GM12891 (cell line): Measurements from ENCODE around the gene CIITA.

Experiments used
- DNase-seq: peaks from one replicate; pipeline ENCODE4 v3.0.0; 2011; ENCODE audit warnings: low spot score; ENCODE audit not compliant: insufficient read length
- FAIRE-seq: peaks from 2 replicates; lab custom pipeline; 2011; peaks lifted over from hg19 to GRCh38; lab: Jason Lieb, UNC
- PAX5 ChIP-seq: IDR thresholded peaks from 2 replicates; pipeline ENCODE4 v1.6.1; 2011; ENCODE audit warnings: low read length, moderate library complexity, mild to moderate bottlenecking; ENCODE audit not compliant: insufficient read depth, severe bottlenecking
- POLR2A ChIP-seq: IDR thresholded peaks from 2 replicates; pipeline ENCODE4 v1.6.1; 2011; ENCODE audit warnings: low read depth, low read length, control low read depth
- POLR2AphosphoS5 ChIP-seq: IDR thresholded peaks from 2 replicates; pipeline ENCODE4 v1.6.1; 2011; ENCODE audit warnings: low read depth, low read length, control low read depth
- POU2F2 ChIP-seq: IDR thresholded peaks from 2 replicates; pipeline ENCODE4 v1.6.1; 2011; ENCODE audit warnings: low read depth, mild to moderate bottlenecking, control low read depth, low read length, moderate library complexity
- SPI1 ChIP-seq: IDR thresholded peaks from 2 replicates; pipeline ENCODE4 v1.6.1; 2011; ENCODE audit warnings: low read depth, low read length, control low read depth
- TAF1 ChIP-seq: IDR thresholded peaks from 2 replicates; pipeline ENCODE4 v1.6.1; 2011; ENCODE audit warnings: low read depth, low read length, control low read depth

CIITA gene

GRCh38 chr16:10979717-10980601, 103.0 kb downstream of the CIITA start:
- DNase-seq (no peak), FAIRE-seq (no peak)
- TF ChIP-seq POLR2A (no peak), POLR2AphosphoS5 (no peak), PAX5 (no peak), TAF1 (no peak), POU2F2 (no peak), SPI1 (no peak)

GRCh38 chr16:10980813-10981212, 103.8 kb downstream of the CIITA start:
- TF ChIP-seq SPI1: no peak
- TF ChIP-seq POLR2A: no peak
- no peak for TF ChIP-seq TAF1
- TF ChIP-seq POU2F2: no peak
- TF ChIP-seq PAX5: no peak
- no peak for TF ChIP-seq POLR2AphosphoS5
- FAIRE-seq: no peak

DNA sequence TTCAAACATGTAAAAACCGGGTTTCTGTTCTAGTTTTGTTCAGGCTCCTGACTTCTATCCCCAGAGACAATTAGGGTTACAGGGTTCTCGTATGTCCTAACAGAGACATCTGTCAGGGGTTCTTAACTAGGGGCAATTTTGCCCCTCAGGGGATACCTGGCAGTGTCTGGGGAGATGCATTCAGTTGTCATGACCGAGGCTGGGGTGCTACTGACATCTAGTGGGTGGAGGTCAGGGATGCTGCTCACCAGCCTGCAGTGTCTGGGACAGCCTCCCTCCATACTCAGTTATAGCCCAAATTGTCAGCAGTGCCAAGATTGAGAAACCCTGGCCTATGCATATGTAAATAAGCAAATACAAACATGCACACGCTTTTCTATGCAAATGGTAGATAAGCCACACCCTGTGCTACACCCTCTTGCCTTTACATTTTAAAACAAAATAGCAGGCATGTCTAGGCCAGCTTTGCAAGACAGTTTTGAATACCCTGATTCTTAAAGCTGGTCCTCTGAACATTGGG, 104.8 kb downstream of the CIITA start:
- TF ChIP-seq POU2F2 (peak; percentile 99), PAX5 (no peak)
- FAIRE-seq: peak; percentile 86
- DNase-seq: no peak

More at GRCh38 chr16:10980813-10981212, 103.8 kb downstream of the CIITA start:
- no peak for DNase-seq

DNA sequence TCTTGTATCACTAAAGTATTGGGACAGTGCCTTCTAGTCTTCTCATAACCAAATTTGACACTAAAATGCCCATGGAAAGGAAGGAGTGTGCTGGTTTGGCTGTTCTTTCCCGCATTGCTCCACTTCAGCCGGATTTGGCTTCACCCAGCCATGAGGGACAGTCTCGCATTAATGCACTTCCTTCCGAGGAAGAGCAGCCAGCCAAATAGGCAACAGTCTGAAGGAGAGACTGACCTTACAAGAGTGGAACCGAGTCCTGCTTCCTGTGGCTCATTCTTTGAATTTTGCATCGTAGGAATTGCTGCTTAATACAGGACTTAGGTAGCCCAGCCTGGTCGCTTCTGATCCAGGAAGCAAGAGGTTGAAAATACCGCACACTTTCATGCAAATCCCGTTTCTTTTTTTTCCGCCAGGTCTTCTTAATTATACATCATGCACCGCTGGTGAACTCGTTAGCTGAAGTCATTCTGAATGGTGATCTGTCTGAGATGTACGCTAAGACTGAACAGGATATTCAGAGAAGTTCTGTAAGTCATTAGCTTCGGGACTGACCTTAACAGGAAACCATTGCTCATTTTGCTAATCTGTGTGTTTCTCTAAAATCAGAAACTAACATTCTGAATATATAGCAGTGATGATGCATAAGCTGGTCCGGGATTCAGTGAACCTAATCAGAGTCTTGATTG, 105.6 kb downstream of the CIITA start:
- peak; percentile 35 for FAIRE-seq
- TF ChIP-seq PAX5: no peak
- no peak for TF ChIP-seq SPI1
- TF ChIP-seq POU2F2: peak; percentile 63
- DNase-seq: no peak

GRCh38 chr16:10983159-10983558, 106.2 kb downstream of the CIITA start:
- FAIRE-seq (peak; percentile 31), DNase-seq (no peak)
- TF ChIP-seq POLR2A (no peak), TAF1 (no peak), PAX5 (no peak), SPI1 (no peak), POU2F2 (no peak)

DNA sequence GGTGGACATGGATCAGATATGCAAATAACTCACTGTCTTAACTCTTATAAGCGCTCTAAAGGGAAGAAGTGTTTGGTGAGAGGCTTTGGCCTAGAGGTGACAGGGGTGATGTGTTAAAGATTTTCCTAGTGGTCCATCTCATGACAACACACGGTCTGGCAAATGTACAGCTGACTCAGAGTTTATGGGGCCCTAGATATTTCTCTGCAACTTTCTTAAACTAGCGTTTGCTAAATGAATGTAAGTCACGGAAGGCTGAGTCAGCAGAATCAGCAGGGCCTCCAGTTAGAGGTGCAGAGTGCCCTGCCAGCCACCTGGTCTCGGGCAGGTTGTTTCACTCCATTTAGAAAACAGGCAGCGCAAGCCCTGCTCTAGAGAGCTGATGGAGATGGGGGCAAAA, 107.5 kb downstream of the CIITA start:
- FAIRE-seq: no peak
- TF ChIP-seq PAX5 (no peak), SPI1 (no peak), POLR2AphosphoS5 (no peak), TAF1 (no peak), POLR2A (no peak), POU2F2 (no peak)
- no peak for DNase-seq
